DND-41 (cell line): Measurements from ENCODE around the gene HLA-A.
A peak's percentile ranks its signal among the peaks of the same experiment; 100 is the strongest.
"Not testable (repeated sequence)": the region's sequence is repeated elsewhere in the genome, so short reads cannot be mapped to it uniquely, and the experiment has no call there.

Experiments used
- ATAC-seq: fragments of 200-7000 bp; cut with Tn5 transposase; 3 replicates; pipeline ENCODE4 v1.9.1; 2021; ENCODE audit warnings: low read depth; ENCODE audit not compliant: insufficient read depth
- DNase-seq: peaks from one replicate; pipeline ENCODE4 v3.0.0-alpha.2; 2020
- H2AFZ ChIP-seq: 2 replicates; pipeline ENCODE4 v1.6.0; 2012; ENCODE audit warnings: low read depth, low read length
- H3K27ac ChIP-seq: 2 replicates; pipeline ENCODE4 v1.5.1; 2012; ENCODE audit warnings: low read length, inconsistent platforms
- H3K27me3 ChIP-seq: fragments of 200-600 bp; sonication (generic); 2 replicates; pipeline ENCODE4 v1.6.0; 2012; ENCODE audit warnings: low read length, mild to moderate bottlenecking, inconsistent platforms; ENCODE audit not compliant: insufficient read depth, poor library complexity
- H3K36me3 ChIP-seq: 2 replicates; pipeline ENCODE4 v1.5.1; 2012; ENCODE audit warnings: low read length, inconsistent platforms; ENCODE audit not compliant: insufficient read depth
- H3K4me1 ChIP-seq: 2 replicates; pipeline ENCODE4 v1.5.1; 2012; ENCODE audit warnings: mild to moderate bottlenecking, low read length; ENCODE audit not compliant: insufficient read depth
- H3K4me2 ChIP-seq: 2 replicates; pipeline ENCODE4 v1.6.0; 2012; ENCODE audit warnings: mild to moderate bottlenecking, moderate library complexity, low read length, inconsistent platforms; ENCODE audit not compliant: insufficient read depth
- H3K4me3 ChIP-seq, 2 experiments: fragments of 200-600 bp in 1 of 2; shearing (Covaris generic) in 1 of 2; 2 replicates each; pipeline ENCODE4 v1.5.1; 2012 to 2016; ENCODE audit warnings: inconsistent platforms in 2 of 2, low read length in 2 of 2, mild to moderate bottlenecking in 2 of 2, low read depth in 1 of 2, moderate library complexity in 1 of 2
- H3K79me2 ChIP-seq: 2 replicates; pipeline ENCODE4 v1.6.0; 2012; ENCODE audit warnings: low read length, inconsistent platforms; ENCODE audit not compliant: insufficient read depth
- H3K9ac ChIP-seq: 2 replicates; pipeline ENCODE4 v1.6.0; 2012; ENCODE audit warnings: low read depth, mild to moderate bottlenecking, inconsistent platforms, low read length, moderate library complexity
- H3K9me3 ChIP-seq: 2 replicates; pipeline ENCODE4 v1.5.1; 2012; ENCODE audit warnings: low read length, moderate library complexity, mild to moderate bottlenecking, inconsistent platforms; ENCODE audit not compliant: insufficient read depth, severe bottlenecking
- H4K20me1 ChIP-seq: 2 replicates; pipeline ENCODE4 v1.6.0; 2012; ENCODE audit warnings: low read length; ENCODE audit not compliant: insufficient read depth
- CTCF ChIP-seq: IDR thresholded peaks from 2 replicates; pipeline ENCODE4 v1.5.1; 2012; ENCODE audit warnings: borderline replicate concordance, low read length, moderate library complexity, mild to moderate bottlenecking; ENCODE audit not compliant: poor library complexity, severe bottlenecking; ENCODE audit errors: extremely low read depth
- EZH2 ChIP-seq: IDR thresholded peaks from 3 replicates; pipeline ENCODE4 v1.6.1; 2012; ENCODE audit warnings: borderline replicate concordance, low read depth, mild to moderate bottlenecking, moderate library complexity, low read length, inconsistent platforms; ENCODE audit not compliant: severe bottlenecking

The HLA-A gene

GRCh38 chr6:29927275-29927569 is 15.1 kb upstream of the HLA-A start:
- H3K9me3 ChIP-seq, result no peaks in the 10 kb centered on the region
- no peaks in the 10 kb centered on the region for H3K36me3 ChIP-seq
- peak overlapping the region; percentile 76 for H3K27ac ChIP-seq
- H3K9ac ChIP-seq, result peak overlapping the region; percentile 60
- H3K4me1 ChIP-seq, result peaks cover 20% of the 10 kb centered on the region
- no peaks in the 10 kb centered on the region for H4K20me1 ChIP-seq
- TF ChIP-seq EZH2, result no peak
- no peak for TF ChIP-seq CTCF
- no peak for DNase-seq
- H3K4me3 ChIP-seq, result peak overlapping the region; percentile 34 to 63; a peak in 3 of 4 replicates
- H2AFZ ChIP-seq, result peak overlapping the region; percentile 74
- ATAC-seq, result no peak
- H3K4me2 ChIP-seq, result peak overlapping the region; percentile 77
- no peaks in the 10 kb centered on the region for H3K27me3 ChIP-seq
- H3K79me2 ChIP-seq, result peaks cover 3% of the 10 kb centered on the region; the same call in 1 of the 2 replicates

- DNase-seq, result no peak
- Histone ChIP-seq H4K20me1 (no peaks in the 10 kb centered on the region), H3K4me1 (peaks cover 20% of the 10 kb centered on the region), H3K36me3 (no peaks in the 10 kb centered on the region), H3K27me3 (no peaks in the 10 kb centered on the region), H3K9ac (peak overlapping the region; percentile 60), H2AFZ (0 out of 2 replicates have a peak overlapping the region, but pooled peaks have one; percentile 74), H3K27ac (peak overlapping the region; percentile 76; the same call in 1 of the 2 replicates), H3K4me3 (peak overlapping the region in 1 of 2 experiments; percentile 63; a peak in 2 of 4 replicates), H3K9me3 (no peaks in the 10 kb centered on the region), H3K79me2 (peaks cover 3% of the 10 kb centered on the region; the same call in 1 of the 2 replicates), H3K4me2 (peak overlapping the region; percentile 77)
- TF ChIP-seq EZH2, result no peak
- TF ChIP-seq CTCF, result no peak
- ATAC-seq, result no peak
These were observed 14.4 kb upstream of the HLA-A start for GRCh38 chr6:29927841-29928388.

GRCh38 chr6:29930047-29930446 is 12.3 kb upstream of the HLA-A start:
- not testable (repeated sequence) for H2AFZ ChIP-seq, H3K27me3 ChIP-seq, H3K79me2 ChIP-seq, H3K9me3 ChIP-seq, H4K20me1 ChIP-seq, H3K9ac ChIP-seq, H3K4me2 ChIP-seq, ATAC-seq, H3K4me3 ChIP-seq, DNase-seq, H3K36me3 ChIP-seq, H3K27ac ChIP-seq
- peaks cover 20% of the 10 kb centered on the region for H3K4me1 ChIP-seq

GRCh38 chr6:29933955-29934354 is 8.4 kb upstream of the HLA-A start:
- no peaks in the 10 kb centered on the region for H3K27me3 ChIP-seq

More at GRCh38 chr6:29933955-29934354, 8.4 kb upstream of the HLA-A start:
- DNase-seq (no peak), ATAC-seq (no peak)
- Histone ChIP-seq H3K9me3 (no peaks in the 10 kb centered on the region), H3K27ac (no peak overlapping the region), H3K4me2 (no peak overlapping the region), H3K9ac (no peak overlapping the region), H2AFZ (no peak overlapping the region), H3K4me3 (no peak overlapping the region), H3K4me1 (no peaks in the 10 kb centered on the region), H4K20me1 (no peaks in the 10 kb centered on the region), H3K79me2 (no peaks in the 10 kb centered on the region), H3K36me3 (no peaks in the 10 kb centered on the region)
- TF ChIP-seq EZH2 (no peak), CTCF (no peak)
